HEK293 (cell line): ENCODE data around the gene NRL.

ENCODE experiments used
- CTCF ChIP-seq: fragments of 450-650 bp; formaldehyde crosslinking; IDR thresholded peaks from 2 replicates; pipeline ENCODE4 v1.5.1; 2016; ENCODE audit warnings: missing biosample characterization, missing genetic modification characterization
- EGR2 ChIP-seq: fragments of 450-650 bp; formaldehyde crosslinking; IDR thresholded peaks from 2 replicates; pipeline ENCODE4 v1.5.1; 2016; ENCODE audit warnings: low read depth, missing biosample characterization, missing genetic modification characterization
- INSM2 ChIP-seq: fragments of 450-650 bp; formaldehyde crosslinking; IDR thresholded peaks from 2 replicates; pipeline ENCODE4 v1.5.1; 2016; ENCODE audit warnings: missing biosample characterization, missing genetic modification characterization
- KLF1 ChIP-seq: fragments of 450-650 bp; formaldehyde crosslinking; IDR thresholded peaks from 2 replicates; pipeline ENCODE4 v1.5.1; 2016; ENCODE audit warnings: missing biosample characterization, missing genetic modification characterization
- KLF17 ChIP-seq: fragments of 450-650 bp; formaldehyde crosslinking; IDR thresholded peaks from 2 replicates; pipeline ENCODE4 v1.5.1; 2016; ENCODE audit warnings: missing biosample characterization, missing genetic modification characterization
- KLF7 ChIP-seq: fragments of 450-650 bp; formaldehyde crosslinking; IDR thresholded peaks from 2 replicates; pipeline ENCODE4 v1.5.1; 2016; ENCODE audit warnings: missing biosample characterization, missing genetic modification characterization, borderline replicate concordance
- KLF8 ChIP-seq: fragments of 450-650 bp; formaldehyde crosslinking; IDR thresholded peaks from 2 replicates; pipeline ENCODE4 v1.5.1; 2016; ENCODE audit warnings: missing biosample characterization, missing genetic modification characterization
- SP7 ChIP-seq: fragments of 450-650 bp; formaldehyde crosslinking; IDR thresholded peaks from 2 replicates; pipeline ENCODE4 v1.5.1; 2016; ENCODE audit warnings: missing biosample characterization, missing genetic modification characterization
- ZBTB17 ChIP-seq: fragments of 450-650 bp; formaldehyde crosslinking; IDR thresholded peaks from 2 replicates; pipeline ENCODE4 v1.5.1; 2016; ENCODE audit warnings: missing biosample characterization, missing genetic modification characterization
- ZBTB48 ChIP-seq: fragments of 450-650 bp; formaldehyde crosslinking; IDR thresholded peaks from 2 replicates; pipeline ENCODE4 v1.5.1; 2016; ENCODE audit warnings: missing biosample characterization, missing genetic modification characterization
- ZBTB8A ChIP-seq: fragments of 450-650 bp; formaldehyde crosslinking; IDR thresholded peaks from 2 replicates; pipeline ENCODE4 v1.5.1; 2016; ENCODE audit warnings: missing biosample characterization, missing genetic modification characterization
- ZFHX2 ChIP-seq: fragments of 450-650 bp; formaldehyde crosslinking; conservative IDR thresholded peaks from 2 replicates; pipeline ENCODE4 v1.5.1; 2016; ENCODE audit warnings: missing biosample characterization, missing genetic modification characterization
- ZFP69B ChIP-seq: fragments of 450-650 bp; formaldehyde crosslinking; IDR thresholded peaks from 2 replicates; pipeline ENCODE4 v1.5.1; 2016; ENCODE audit warnings: missing biosample characterization, missing genetic modification characterization
- ZIC2 ChIP-seq: fragments of 450-650 bp; formaldehyde crosslinking; IDR thresholded peaks from 2 replicates; pipeline ENCODE4 v1.5.1; 2016; ENCODE audit warnings: missing biosample characterization, missing genetic modification characterization
- ZNF2 ChIP-seq: fragments of 450-650 bp; formaldehyde crosslinking; IDR thresholded peaks from 2 replicates; pipeline ENCODE4 v1.5.1; 2016; ENCODE audit warnings: missing biosample characterization, missing genetic modification characterization
- ZNF223 ChIP-seq: fragments of 450-650 bp; formaldehyde crosslinking; IDR thresholded peaks from 2 replicates; pipeline ENCODE4 v1.5.1; 2016; ENCODE audit warnings: missing biosample characterization, missing genetic modification characterization
- ZNF24 ChIP-seq: fragments of 450-650 bp; formaldehyde crosslinking; IDR thresholded peaks from 2 replicates; pipeline ENCODE4 v1.5.1; 2016; ENCODE audit warnings: missing biosample characterization, missing genetic modification characterization
- ZNF354C ChIP-seq: fragments of 450-650 bp; formaldehyde crosslinking; IDR thresholded peaks from 2 replicates; pipeline ENCODE4 v1.5.1; 2016; ENCODE audit warnings: missing biosample characterization, missing genetic modification characterization, low read depth, borderline replicate concordance
- ZNF37A ChIP-seq: fragments of 450-650 bp; IDR thresholded peaks from 2 replicates; pipeline ENCODE4 v1.5.1; 2018; ENCODE audit warnings: missing biosample characterization, missing genetic modification characterization
- ZNF394 ChIP-seq: fragments of 450-650 bp; formaldehyde crosslinking; IDR thresholded peaks from 2 replicates; pipeline ENCODE4 v1.5.1; 2016; ENCODE audit warnings: missing biosample characterization, missing genetic modification characterization, mild to moderate bottlenecking, moderate library complexity, borderline replicate concordance
- ZNF449 ChIP-seq: fragments of 450-650 bp; formaldehyde crosslinking; IDR thresholded peaks from 2 replicates; pipeline ENCODE4 v1.5.1; 2017; ENCODE audit warnings: missing biosample characterization, mild to moderate bottlenecking, missing genetic modification characterization, moderate library complexity
- ZNF561 ChIP-seq: fragments of 450-650 bp; IDR thresholded peaks from 2 replicates; pipeline ENCODE4 v1.5.1; 2018; ENCODE audit warnings: missing biosample characterization, missing genetic modification characterization, borderline replicate concordance
- ZNF623 ChIP-seq: fragments of 450-650 bp; formaldehyde crosslinking; IDR thresholded peaks from 2 replicates; pipeline ENCODE4 v1.5.1; 2016; ENCODE audit warnings: missing biosample characterization, missing genetic modification characterization
- ZNF654 ChIP-seq: fragments of 450-650 bp; formaldehyde crosslinking; IDR thresholded peaks from 2 replicates; pipeline ENCODE4 v1.5.1; 2016; ENCODE audit warnings: low read depth, missing biosample characterization, missing genetic modification characterization
- ZNF664 ChIP-seq: fragments of 450-650 bp; formaldehyde crosslinking; IDR thresholded peaks from 2 replicates; pipeline ENCODE4 v1.5.1; 2016; ENCODE audit warnings: missing biosample characterization, missing genetic modification characterization
- ZNF692 ChIP-seq: fragments of 450-650 bp; formaldehyde crosslinking; IDR thresholded peaks from 2 replicates; pipeline ENCODE4 v1.5.1; 2016; ENCODE audit warnings: missing biosample characterization, missing genetic modification characterization
- ZNF701 ChIP-seq: fragments of 450-650 bp; formaldehyde crosslinking; IDR thresholded peaks from 2 replicates; pipeline ENCODE4 v1.5.1; 2016; ENCODE audit warnings: missing biosample characterization, missing genetic modification characterization
- ZNF76 ChIP-seq: fragments of 450-650 bp; formaldehyde crosslinking; IDR thresholded peaks from 2 replicates; pipeline ENCODE4; 2016; ENCODE audit warnings: low read depth, missing biosample characterization, missing genetic modification characterization, borderline replicate concordance
- ZSCAN5A ChIP-seq: fragments of 450-650 bp; formaldehyde crosslinking; IDR thresholded peaks from 2 replicates; pipeline ENCODE4 v1.5.1; 2016; ENCODE audit warnings: missing biosample characterization, missing genetic modification characterization

NRL gene

GRCh38 chr14:24160850-24161804, 46.4 kb upstream of the NRL start, which contains the start of gene IRF9 (continued):
- peak; percentile 73; the same call in 1 of the 2 replicates for TF ChIP-seq ZNF449
- peak; percentile 94 for TF ChIP-seq KLF17
- TF ChIP-seq KLF8: peak; percentile 90
- TF ChIP-seq ZSCAN5A (tag by site-specific recombination): no peak
- peak; percentile 48 for TF ChIP-seq ZNF654
- peak; percentile 83; the same call in 1 of the 2 replicates for TF ChIP-seq ZNF561 (tag by site-specific recombination)
- TF ChIP-seq CTCF: peak; percentile 95
- TF ChIP-seq ZNF76: peak; percentile 50; the same call in 1 of the 2 replicates
- peak; percentile 86 for TF ChIP-seq ZIC2 (tag by site-specific recombination)
- peak; percentile 22; the same call in 1 of the 2 replicates for TF ChIP-seq ZBTB8A (tag by site-specific recombination)
- no peak for TF ChIP-seq ZNF354C (tag by site-specific recombination)
- peak; percentile 89 for TF ChIP-seq ZNF2 (tag by site-specific recombination)
- TF ChIP-seq ZNF24 (tag by site-specific recombination): peak; percentile 83
- no peak for TF ChIP-seq ZNF37A (tag by site-specific recombination)
- TF ChIP-seq ZNF692: peak; percentile 85
- TF ChIP-seq ZBTB48 (tag by site-specific recombination): peak; percentile 76
- peak; percentile 84 for TF ChIP-seq INSM2 (tag by site-specific recombination)
- peak; percentile 81; the same call in 1 of the 2 replicates for TF ChIP-seq ZNF394
- TF ChIP-seq ZFP69B (tag by site-specific recombination): peak; percentile 74
- peak; percentile 89 for TF ChIP-seq ZNF701 (tag by site-specific recombination)
- TF ChIP-seq ZBTB17 (tag by site-specific recombination): peak; percentile 92
- TF ChIP-seq SP7 (tag by site-specific recombination): peak; percentile 91
- TF ChIP-seq EGR2 (tag by site-specific recombination): peak; percentile 56
- TF ChIP-seq ZNF664: no peak
- TF ChIP-seq ZNF223 (tag by site-specific recombination): no peak
- TF ChIP-seq KLF7 (tag by site-specific recombination): peak; percentile 67
- TF ChIP-seq ZFHX2: peak; percentile 55
- TF ChIP-seq KLF1 (tag by site-specific recombination): peak; percentile 78
- TF ChIP-seq ZNF623: 0 out of 2 replicates have a peak, but pooled peaks have one; percentile 13
